ENCODE data around the gene MAPK1. TPM values are rescaled to one million over a fixed set of nuclear protein-coding genes. Genes with fewer than 3 reads are reported as not detected.
"Not testable (repeated sequence)": the region's sequence is repeated elsewhere in the genome, so short reads cannot be mapped to it uniquely, and the experiment has no call there.

MAPK1 gene
- total RNA-seq, 4 donors from 2014 or later = 51.3 to 77.8 (median 66.0) TPM

- Histone ChIP-seq H3K27ac (no peak overlapping the region), H3K4me3 (no peak overlapping the region), H3K27me3 (no peaks in the 10 kb centered on the region), H3K4me1 (peaks cover 19% of the 10 kb centered on the region), H3K36me3 (no peaks in the 10 kb centered on the region), H3K9me3 (no peaks in the 10 kb centered on the region)
- 88% methylated on average over 5 of the region's 5 CpGs for WGBS
- no peak for DNase-seq (ENCODE audit: low spot score in 2 of 2)
- no peak for TF ChIP-seq EP300 (IDR thresholded peaks at IDR 0.05)
- no peak for TF ChIP-seq CTCF (IDR thresholded peaks at IDR 0.05)
- no peak for TF ChIP-seq POLR2AphosphoS5 (IDR thresholded peaks at IDR 0.05)
- TF ChIP-seq POLR2A (IDR thresholded peaks at IDR 0.05) = no peak
Observed at GRCh38 chr22:21731503-21731902, 135.9 kb downstream of the MAPK1 start.

GRCh38 chr22:21730535-21731308, 136.7 kb downstream of the MAPK1 start:
- 96% methylated on average over 9 of the region's 9 CpGs for WGBS
- peaks cover 12% of the 10 kb centered on the region for H3K4me1 ChIP-seq
- H3K27me3 ChIP-seq = no peaks in the 10 kb centered on the region
- DNase-seq (ENCODE audit: low spot score in 2 of 2) = no peak
- no peak for TF ChIP-seq EP300 (IDR thresholded peaks at IDR 0.05)
- no peak for TF ChIP-seq POLR2A (IDR thresholded peaks at IDR 0.05)
- no peak for TF ChIP-seq POLR2AphosphoS5 (IDR thresholded peaks at IDR 0.05)
- no peak for TF ChIP-seq CTCF (IDR thresholded peaks at IDR 0.05)
- no peak overlapping the region for H3K27ac ChIP-seq
- H3K4me3 ChIP-seq = no peak overlapping the region
- H3K9me3 ChIP-seq = no peaks in the 10 kb centered on the region
- H3K36me3 ChIP-seq = no peaks in the 10 kb centered on the region

- H3K36me3 ChIP-seq; H3K4me3 ChIP-seq; H3K27me3 ChIP-seq; H3K4me1 ChIP-seq; H3K27ac ChIP-seq; H3K9me3 ChIP-seq; DNase-seq (ENCODE audit: low spot score in 2 of 2): not testable (repeated sequence)
- 95% methylated on average over 3 of the region's 3 CpGs for WGBS
Observed at GRCh38 chr22:21729184-21729583, 138.3 kb downstream of the MAPK1 start.

- Histone ChIP-seq H3K27ac (no peak overlapping the region), H3K27me3 (no peaks in the 10 kb centered on the region), H3K36me3 (no peaks in the 10 kb centered on the region), H3K4me3 (no peak overlapping the region), H3K9me3 (no peaks in the 10 kb centered on the region), H3K4me1 (no peaks in the 10 kb centered on the region)
- WGBS = 89% methylated on average over 12 of the region's 12 CpGs
- DNase-seq (ENCODE audit: low spot score in 2 of 2) = no peak
- TF ChIP-seq CTCF (IDR thresholded peaks at IDR 0.05) (no peak), EP300 (IDR thresholded peaks at IDR 0.05) (no peak), POLR2AphosphoS5 (IDR thresholded peaks at IDR 0.05) (no peak), POLR2A (IDR thresholded peaks at IDR 0.05) (no peak)
Observed at GRCh38 chr22:21728270-21728669, 139.2 kb downstream of the MAPK1 start.

GRCh38 chr22:21727768-21728167, 139.7 kb downstream of the MAPK1 start:
- no peak overlapping the region for H3K4me3 ChIP-seq
- no peak overlapping the region for H3K27ac ChIP-seq
- H3K36me3 ChIP-seq = no peaks in the 10 kb centered on the region
- H3K4me1 ChIP-seq = no peaks in the 10 kb centered on the region
- H3K27me3 ChIP-seq = no peaks in the 10 kb centered on the region
- 93% methylated on average over 10 of the region's 10 CpGs for WGBS
- TF ChIP-seq POLR2A (IDR thresholded peaks at IDR 0.05) (no peak), POLR2AphosphoS5 (IDR thresholded peaks at IDR 0.05) (no peak), EP300 (IDR thresholded peaks at IDR 0.05) (no peak), CTCF (IDR thresholded peaks at IDR 0.05) (no peak)
- no peaks in the 10 kb centered on the region for H3K9me3 ChIP-seq
- DNase-seq (ENCODE audit: low spot score in 2 of 2) = no peak

Data from suprapubic skin (tissue), 4 donors.